ENCODE measurements around the gene TRIM22.

- no peak for TF ChIP-seq TAF1 (IDR thresholded peaks at IDR 0.05; ENCODE audit: low read depth)
- TF ChIP-seq, protein P1, sequence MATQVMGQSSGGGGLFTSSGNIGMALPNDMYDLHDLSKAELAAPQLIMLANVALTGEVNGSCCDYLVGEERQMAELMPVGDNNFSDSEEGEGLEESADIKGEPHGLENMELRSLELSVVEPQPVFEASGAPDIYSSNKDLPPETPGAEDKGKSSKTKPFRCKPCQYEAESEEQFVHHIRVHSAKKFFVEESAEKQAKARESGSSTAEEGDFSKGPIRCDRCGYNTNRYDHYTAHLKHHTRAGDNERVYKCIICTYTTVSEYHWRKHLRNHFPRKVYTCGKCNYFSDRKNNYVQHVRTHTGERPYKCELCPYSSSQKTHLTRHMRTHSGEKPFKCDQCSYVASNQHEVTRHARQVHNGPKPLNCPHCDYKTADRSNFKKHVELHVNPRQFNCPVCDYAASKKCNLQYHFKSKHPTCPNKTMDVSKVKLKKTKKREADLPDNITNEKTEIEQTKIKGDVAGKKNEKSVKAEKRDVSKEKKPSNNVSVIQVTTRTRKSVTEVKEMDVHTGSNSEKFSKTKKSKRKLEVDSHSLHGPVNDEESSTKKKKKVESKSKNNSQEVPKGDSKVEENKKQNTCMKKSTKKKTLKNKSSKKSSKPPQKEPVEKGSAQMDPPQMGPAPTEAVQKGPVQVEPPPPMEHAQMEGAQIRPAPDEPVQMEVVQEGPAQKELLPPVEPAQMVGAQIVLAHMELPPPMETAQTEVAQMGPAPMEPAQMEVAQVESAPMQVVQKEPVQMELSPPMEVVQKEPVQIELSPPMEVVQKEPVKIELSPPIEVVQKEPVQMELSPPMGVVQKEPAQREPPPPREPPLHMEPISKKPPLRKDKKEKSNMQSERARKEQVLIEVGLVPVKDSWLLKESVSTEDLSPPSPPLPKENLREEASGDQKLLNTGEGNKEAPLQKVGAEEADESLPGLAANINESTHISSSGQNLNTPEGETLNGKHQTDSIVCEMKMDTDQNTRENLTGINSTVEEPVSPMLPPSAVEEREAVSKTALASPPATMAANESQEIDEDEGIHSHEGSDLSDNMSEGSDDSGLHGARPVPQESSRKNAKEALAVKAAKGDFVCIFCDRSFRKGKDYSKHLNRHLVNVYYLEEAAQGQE (IDR thresholded peaks at IDR 0.05; ENCODE audit: low read depth): no peak
- no peak for TF ChIP-seq EP300 (IDR thresholded peaks at IDR 0.05; ENCODE audit: borderline replicate concordance)
Observed at GRCh38 chr11:5694642-5695041, 5.1 kb downstream of the TRIM22 start.
